Bronchial epithelial cell (primary cell): ENCODE measurements around the gene TADA2B. TPM values are rescaled to one million over a fixed set of nuclear protein-coding genes. Genes with fewer than 3 reads are reported as not detected.

Experiments used
- DNase-seq: peaks from one replicate; pipeline ENCODE4 v3.0.0-alpha.2; 2010; ENCODE audit warnings: low read depth
- FAIRE-seq: peaks from 2 replicates; lab custom pipeline; 2011; peaks lifted over from hg19 to GRCh38; lab: Jason Lieb, UNC
- H3K27me3 ChIP-seq: 2 replicates; pipeline ENCODE4 v1.5.1; 2011; ENCODE audit warnings: low read length; ENCODE audit not compliant: control insufficient read depth, insufficient read depth
- H3K36me3 ChIP-seq: 2 replicates; pipeline ENCODE4 v1.5.1; 2011; ENCODE audit warnings: low read length; ENCODE audit not compliant: control insufficient read depth, insufficient read depth
- H3K4me3 ChIP-seq: 2 replicates; pipeline ENCODE4 v1.5.1; 2011; ENCODE audit warnings: mild to moderate bottlenecking, low read depth, low read length, control low read depth
- CTCF ChIP-seq: IDR thresholded peaks from 2 replicates; pipeline ENCODE4 v1.5.1; 2011; ENCODE audit warnings: mild to moderate bottlenecking, moderate library complexity, low read length, control low read depth, inconsistent platforms; ENCODE audit not compliant: insufficient read depth, severe bottlenecking
- total RNA-seq: library from RNA; depleted of rRNA; stranded (reverse); fragments of >200 nt; gene quantifications from 2 replicates; pipeline ENCODE4 v1.2.1, GENCODE V29; 2014

TADA2B gene
- total RNA-seq, 1 donor from 2014 or later: 12.1 TPM

GRCh38 chr4:7007142-7007907 is 35.8 kb upstream of the TADA2B start:
- FAIRE-seq (peak; percentile 7), DNase-seq (no peak)
- TF ChIP-seq CTCF: no peak
- no peaks in the 10 kb centered on the region for H3K27me3 ChIP-seq
- H3K4me3 ChIP-seq: no peak overlapping the region
- H3K36me3 ChIP-seq: peaks cover 24% of the 10 kb centered on the region

DNA sequence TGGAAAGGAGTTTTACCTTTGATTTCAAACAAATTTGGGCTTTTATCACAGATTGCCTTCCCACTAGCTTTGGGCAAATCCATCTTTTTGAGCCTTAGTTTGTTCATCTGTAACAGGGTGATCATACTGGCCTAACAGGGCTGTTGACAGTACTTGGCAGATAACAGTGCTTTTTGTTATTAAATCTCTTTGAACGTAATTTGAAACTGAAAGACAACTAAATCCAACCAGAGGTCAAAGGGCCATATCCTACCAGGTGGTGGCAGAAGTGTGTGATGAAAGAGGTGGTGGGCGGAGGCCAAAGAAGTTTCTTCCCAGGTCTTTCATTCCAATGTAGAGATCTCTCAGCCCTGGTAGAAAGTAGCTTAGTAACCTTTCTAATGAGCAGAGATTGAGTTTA is 35.2 kb upstream of the TADA2B start:
- DNase-seq (no peak), FAIRE-seq (no peak)
- Histone ChIP-seq H3K4me3 (no peak overlapping the region), H3K36me3 (peaks cover 24% of the 10 kb centered on the region), H3K27me3 (no peaks in the 10 kb centered on the region)
- TF ChIP-seq CTCF: no peak

DNA sequence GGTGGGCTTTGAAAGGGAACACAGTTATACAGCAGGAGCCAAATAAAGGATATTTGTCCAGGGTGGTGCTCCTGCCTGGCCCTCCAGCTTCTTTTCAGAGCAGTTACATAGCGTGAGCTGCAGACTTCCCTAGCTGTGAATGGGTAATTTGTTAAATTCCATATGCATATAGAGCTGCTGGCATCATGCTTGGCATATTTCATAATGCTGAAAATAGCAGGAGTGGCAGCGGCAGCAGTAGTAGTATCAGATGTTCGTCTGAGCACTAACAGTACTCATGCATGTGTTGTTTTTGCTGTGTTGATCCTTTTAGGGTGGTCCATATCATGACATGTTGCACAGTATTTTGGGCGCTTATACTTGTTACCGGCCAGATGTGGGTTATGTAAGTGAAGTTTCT is 33.6 kb upstream of the TADA2B start:
- FAIRE-seq (no peak), DNase-seq (no peak)
- no peak overlapping the region for H3K4me3 ChIP-seq
- H3K27me3 ChIP-seq: no peaks in the 10 kb centered on the region
- no peak for TF ChIP-seq CTCF
- peaks cover 27% of the 10 kb centered on the region for H3K36me3 ChIP-seq

- DNase-seq: no peak
- Histone ChIP-seq H3K27me3 (no peaks in the 10 kb centered on the region), H3K36me3 (peaks cover 41% of the 10 kb centered on the region), H3K4me3 (no peak overlapping the region)
- no peak for FAIRE-seq
- no peak for TF ChIP-seq CTCF
These were observed 30.0 kb upstream of the TADA2B start for GRCh38 chr4:7013175-7013574.

GRCh38 chr4:7014815-7015214 is 28.4 kb upstream of the TADA2B start:
- FAIRE-seq (no peak), DNase-seq (no peak)
- H3K27me3 ChIP-seq: no peaks in the 10 kb centered on the region
- no peak for TF ChIP-seq CTCF
- peaks cover 35% of the 10 kb centered on the region for H3K36me3 ChIP-seq
- no peak overlapping the region for H3K4me3 ChIP-seq
